Inflammatory macrophage (primary cell): ENCODE data around the gene PGS1.

Experiments used
- DNase-seq, 2 donors: peaks; one replicate each; pipeline ENCODE4 v3.0.0-alpha.2; 2020 to 2022

The PGS1 gene

GRCh38 chr17:78428836-78429617 lies 50.6 kb downstream of the PGS1 start:
- DNase-seq = no peak

DNA sequence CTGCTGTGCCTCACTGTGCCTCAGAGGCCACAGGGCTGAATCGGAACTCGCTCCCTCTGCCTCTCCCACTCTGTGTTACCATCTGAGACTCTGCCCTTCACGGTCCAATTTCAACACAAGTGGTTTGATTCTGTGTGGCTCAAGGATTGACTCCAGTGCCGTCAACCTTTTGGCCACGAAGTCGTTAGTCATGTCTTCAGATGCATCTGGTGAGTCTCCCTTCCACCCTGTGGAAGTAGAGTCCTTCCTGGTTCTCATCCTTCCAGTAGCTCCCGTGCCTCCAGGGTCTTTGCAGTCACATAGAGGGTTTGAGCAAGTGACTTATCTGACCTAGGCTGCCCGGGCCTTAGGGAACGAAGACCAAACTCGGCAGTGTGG lies 51.2 kb downstream of the PGS1 start:
- no peak for DNase-seq

- no peak for DNase-seq
Measured at GRCh38 chr17:78430892-78431691, 52.6 kb downstream of the PGS1 start.

GRCh38 chr17:78431692-78431958 lies 53.2 kb downstream of the PGS1 start:
- no peak for DNase-seq

GRCh38 chr17:78432226-78433012 lies 54.0 kb downstream of the PGS1 start:
- DNase-seq = no peak

DNA sequence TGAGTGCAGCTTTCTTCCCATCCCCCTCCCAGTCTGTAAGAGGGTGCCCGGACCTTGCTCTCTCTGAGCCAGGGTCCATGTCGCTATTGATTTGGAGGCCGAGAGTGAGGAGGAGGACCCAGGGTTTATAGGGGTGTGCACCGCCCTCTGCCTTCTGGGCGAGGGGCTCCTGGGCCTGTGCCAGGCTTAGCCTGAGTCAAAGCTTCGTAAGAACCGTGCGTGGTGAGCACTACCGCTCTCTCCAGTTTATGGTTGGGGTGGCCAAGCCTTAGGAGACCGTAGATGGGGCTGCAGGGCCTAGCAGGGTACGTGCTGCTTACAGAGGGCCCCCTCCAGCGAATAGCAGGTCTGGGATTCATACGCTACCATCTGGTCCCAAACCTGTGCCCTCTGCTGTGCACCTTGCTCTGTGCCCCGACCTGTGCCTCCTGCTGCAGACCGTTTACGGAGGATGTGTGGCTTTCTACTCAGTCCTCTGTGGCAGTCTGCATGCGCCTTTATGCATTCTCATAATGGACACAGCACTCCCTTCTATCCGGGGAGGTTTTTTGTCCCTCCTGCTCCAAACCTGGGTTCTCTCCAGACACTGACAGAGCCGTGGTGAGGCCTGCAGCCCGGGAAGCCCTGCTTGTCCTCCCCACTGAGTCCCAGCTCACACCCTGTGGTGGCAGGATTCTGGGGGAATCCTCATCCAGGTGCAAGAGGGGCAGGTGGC lies 54.7 kb downstream of the PGS1 start:
- DNase-seq = no peak

DNA sequence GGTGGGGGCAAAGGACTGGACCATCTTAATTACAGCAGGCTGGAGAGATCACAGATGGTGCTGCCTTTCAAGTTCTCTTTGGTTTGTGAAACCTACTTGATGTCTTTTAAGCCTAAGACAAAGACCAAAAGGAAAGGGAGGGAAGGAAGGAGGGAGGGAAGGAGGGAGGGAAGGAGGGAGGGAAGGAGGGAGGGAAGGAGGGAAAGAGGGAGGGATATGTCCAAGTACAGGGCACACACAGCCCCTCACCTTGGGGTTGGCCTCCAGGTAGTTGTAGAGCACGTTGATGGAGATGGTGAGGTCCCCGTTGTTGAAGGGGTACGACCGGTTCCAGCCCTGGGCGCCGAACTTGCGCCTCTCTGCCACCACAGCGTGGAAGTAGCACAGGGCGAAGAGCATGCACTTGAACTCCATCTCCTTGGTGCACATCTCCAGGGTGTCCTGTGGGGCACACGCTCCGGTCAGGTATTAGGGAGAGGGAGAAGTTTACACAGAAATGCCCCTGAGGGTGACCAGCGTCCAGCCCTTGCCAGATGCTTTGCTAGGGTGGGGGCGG lies 55.4 kb downstream of the PGS1 start:
- DNase-seq = no peak

GRCh38 chr17:78434455-78435329 lies 56.2 kb downstream of the PGS1 start:
- DNase-seq = no peak

DNA sequence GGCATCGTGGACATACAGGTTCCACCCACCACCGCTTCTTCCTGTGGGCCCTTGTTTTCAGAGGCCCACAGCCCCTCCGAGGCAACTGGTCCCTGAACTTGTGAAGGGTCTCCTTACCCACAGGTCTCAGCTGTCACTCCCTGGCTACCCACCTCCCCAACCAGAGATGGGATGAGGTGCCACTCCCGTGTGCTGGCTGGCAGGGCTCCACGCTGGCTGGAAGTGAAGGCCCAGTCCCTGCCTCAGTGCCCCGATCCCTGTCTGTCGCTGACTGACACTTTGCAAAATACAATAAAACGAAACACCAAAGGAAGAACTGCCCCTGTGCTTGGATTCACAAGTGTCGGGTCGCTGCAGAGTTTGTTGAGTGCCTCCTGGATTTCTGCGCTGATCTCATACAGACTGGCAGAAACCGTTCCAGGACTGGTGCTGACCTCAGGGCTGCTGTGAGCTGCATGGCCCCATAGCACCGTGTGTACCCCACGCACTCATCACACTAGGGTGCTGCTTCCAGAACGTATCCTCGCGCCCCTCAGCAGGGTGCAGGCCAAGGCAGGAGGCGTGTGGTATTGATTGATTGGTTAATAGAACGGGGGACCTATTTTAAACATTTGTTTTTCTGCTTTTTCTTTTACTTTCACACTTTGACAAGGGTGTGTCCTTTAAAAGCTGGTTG lies 57.0 kb downstream of the PGS1 start:
- no peak for DNase-seq

- DNase-seq = no peak
Measured at GRCh38 chr17:78437508-78438169, 59.2 kb downstream of the PGS1 start.

- DNase-seq = no peak
Measured at GRCh38 chr17:78438271-78438691, 59.8 kb downstream of the PGS1 start.

GRCh38 chr17:78438694-78439325 lies 60.4 kb downstream of the PGS1 start:
- DNase-seq = no peak

DNA sequence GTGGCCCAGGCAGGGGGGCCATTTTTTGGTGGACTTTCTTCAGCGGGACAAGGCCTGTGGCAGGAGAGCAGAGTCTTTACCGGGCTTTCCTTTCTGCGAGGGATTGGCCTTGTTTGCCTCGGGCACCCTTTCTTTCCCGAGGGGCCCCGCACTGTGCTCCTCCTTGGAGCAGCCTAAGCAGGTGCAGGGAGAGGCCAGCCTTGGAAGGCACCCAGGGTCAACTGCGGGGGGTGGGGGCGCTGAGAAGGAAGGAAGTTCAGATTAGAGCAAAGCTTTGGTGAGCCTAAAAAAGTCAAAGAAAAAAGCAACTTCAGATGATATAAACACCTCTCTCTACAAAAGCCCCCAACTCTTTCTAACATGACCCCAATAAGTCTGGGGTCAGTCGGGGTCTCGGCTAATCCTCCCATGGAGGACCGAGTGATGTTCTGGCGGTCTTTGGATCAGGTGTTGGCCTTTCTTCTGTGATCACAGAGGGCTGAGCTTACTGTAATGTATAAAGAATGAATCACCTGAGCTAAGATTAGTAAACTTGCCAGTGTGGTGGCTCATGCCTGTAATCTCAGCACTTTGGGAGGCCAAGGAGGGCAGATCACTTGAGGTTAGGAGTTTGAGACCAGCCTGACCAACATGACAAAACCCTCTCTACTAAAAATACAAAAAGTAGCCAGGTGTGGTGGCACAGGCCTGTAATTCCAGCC lies 63.0 kb downstream of the PGS1 start:
- no peak for DNase-seq

- DNase-seq = peak; percentile 97 to 98
Measured at GRCh38 chr17:78442648-78443218, 64.3 kb downstream of the PGS1 start.

DNA sequence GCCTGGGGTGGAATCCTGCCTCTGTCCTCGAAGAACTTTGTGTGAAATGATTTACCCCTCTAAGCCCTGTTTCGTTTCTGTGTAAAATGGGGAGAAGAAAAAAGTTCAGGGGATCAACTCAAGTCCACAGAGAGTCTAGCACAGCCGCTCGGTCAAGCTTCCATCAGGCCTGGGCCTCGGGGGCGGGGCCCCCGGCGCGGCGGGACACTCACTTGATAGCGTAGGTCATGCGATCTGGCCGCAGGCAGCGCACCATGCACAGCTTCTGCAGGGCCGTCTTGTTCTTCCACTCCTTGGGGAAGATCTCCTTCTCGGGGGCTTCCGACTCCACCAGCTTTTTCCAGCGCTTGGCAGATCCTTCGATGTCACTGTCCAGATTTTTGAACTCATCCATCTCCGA lies 65.9 kb downstream of the PGS1 start:
- DNase-seq = no peak

- DNase-seq = no peak
Measured at GRCh38 chr17:78446833-78447232, 68.4 kb downstream of the PGS1 start.

- peak; percentile 28 to 40 for DNase-seq
Measured at GRCh38 chr17:78448356-78448993, 70.0 kb downstream of the PGS1 start.

GRCh38 chr17:78449983-78450595 lies 71.6 kb downstream of the PGS1 start:
- no peak for DNase-seq
